GM12878 (cell line): Measurements from ENCODE around the gene IRAK4. TPM values are rescaled to one million over a fixed set of nuclear protein-coding genes. Genes with fewer than 3 reads are reported as not detected.

Source experiments
- ATAC-seq: fragments of 200-7000 bp; cut with Tn5 transposase; 3 replicates; pipeline ENCODE4 v1.9.1; 2020; ENCODE audit warnings: mild to moderate bottlenecking, moderate library complexity
- BruUV-seq: library from RNA; stranded (reverse); fragments of 400-500 nt; replicated peaks from 2 replicates; lab custom pipeline; 2021; lab: Mats Ljungman, UMichigan
- CTCF ChIA-PET: fragments of 300-600 bp; sonication (Branson Sonifier 250); formaldehyde crosslinking; extraction: SDS; loops from one replicate; lab custom pipeline; 2021; ENCODE audit warnings: inconsistent platforms; lab: Yijun Ruan, JAX
- POLR2A ChIA-PET: fragments of 350-600 bp; formaldehyde crosslinking; extraction: SDS; loops from one replicate; lab custom pipeline; 2021; ENCODE audit warnings: inconsistent platforms; lab: Charles Lee
- RAD21 ChIA-PET: fragments of 300-600 bp; sonication (Branson Sonifier 250); formaldehyde crosslinking; loops from one replicate; lab custom pipeline; 2023; ENCODE audit warnings: antibody characterized with exemption; ENCODE audit not compliant: unreplicated experiment; lab: Charles Lee
- SMC1A ChIA-PET: fragments of 300-600 bp; sonication (Branson Sonifier 250); formaldehyde crosslinking; loops from one replicate; lab custom pipeline; 2023; ENCODE audit not compliant: unreplicated experiment, uncharacterized antibody; lab: Charles Lee
- DNase-seq: peaks from one replicate; pipeline ENCODE4 v3.0.0-alpha.2; 2011; ENCODE audit warnings: low read depth, low spot score
- FAIRE-seq: peaks from 3 replicates; lab custom pipeline; 2011; peaks lifted over from hg19 to GRCh38; lab: Jason Lieb, UNC
- H2AFZ ChIP-seq: 2 replicates; pipeline ENCODE4 v1.6.0; 2011; ENCODE audit warnings: low read depth, low read length, control low read depth; ENCODE audit not compliant: control insufficient read depth
- H3K27ac ChIP-seq: 2 replicates; pipeline ENCODE4 v1.5.1; 2011; ENCODE audit warnings: control low read depth; ENCODE audit not compliant: control insufficient read depth, insufficient read depth
- H3K27me3 ChIP-seq, 2 experiments: replicated peaks in 1 of 2; 2 replicates each; pipeline versions ENCODE4 v1.6.0 to v1.6.1; 2011; ENCODE audit warnings: low read length in 1 of 2; ENCODE audit not compliant: control insufficient read depth in 2 of 2, insufficient read depth in 2 of 2
- H3K36me3 ChIP-seq, 2 experiments: 2 replicates each; pipeline ENCODE4 v1.5.1; 2011; ENCODE audit warnings: low read length in 1 of 2; ENCODE audit not compliant: control insufficient read depth in 2 of 2, insufficient read depth in 2 of 2
- H3K4me1 ChIP-seq: 2 replicates; pipeline ENCODE4 v1.6.1; 2011; ENCODE audit warnings: mild to moderate bottlenecking, low read length, moderate library complexity, mixed read lengths; ENCODE audit not compliant: control insufficient read depth, insufficient read depth
- H3K4me2 ChIP-seq: 2 replicates; pipeline ENCODE4 v1.6.0; 2011; ENCODE audit warnings: control low read depth; ENCODE audit not compliant: control insufficient read depth, insufficient read depth
- H3K4me3 ChIP-seq: fragments of 200-600 bp; sonication (generic); 2 replicates; pipeline ENCODE4 v1.5.1; 2016
- H3K79me2 ChIP-seq: 2 replicates; pipeline ENCODE4 v1.6.0; 2011; ENCODE audit warnings: low read length; ENCODE audit not compliant: control insufficient read depth, insufficient read depth
- H3K9ac ChIP-seq: 2 replicates; pipeline ENCODE4 v1.8.0; 2011; ENCODE audit warnings: low read length, control low read depth, mixed read lengths; ENCODE audit not compliant: control insufficient read depth, insufficient read depth
- H3K9me3 ChIP-seq: replicated peaks from 3 replicates; pipeline ENCODE4 v1.5.1; 2011; ENCODE audit warnings: mild to moderate bottlenecking, low read length; ENCODE audit not compliant: control insufficient read depth, insufficient read depth
- H4K20me1 ChIP-seq: 2 replicates; pipeline ENCODE4 v1.6.0; 2011; ENCODE audit not compliant: control insufficient read depth, insufficient read depth
- BACH1 ChIP-seq: fragments of 450-650 bp; IDR thresholded peaks from 2 replicates; pipeline ENCODE4 v1.6.1; 2017; ENCODE audit warnings: mild to moderate bottlenecking, borderline replicate concordance
- BRCA1 ChIP-seq: IDR thresholded peaks from 2 replicates; pipeline ENCODE4 v1.6.1; 2011; ENCODE audit warnings: low read depth, low read length, improper control_type of control experiment
- EZH2 ChIP-seq: IDR thresholded peaks from 2 replicates; pipeline ENCODE4 v1.6.1; 2012; ENCODE audit warnings: low read depth, mild to moderate bottlenecking, control low read depth, inconsistent platforms, low read length, borderline replicate concordance; ENCODE audit not compliant: control insufficient read depth
- HDGF ChIP-seq: fragments of 450-650 bp; IDR thresholded peaks from 2 replicates; pipeline ENCODE4 v1.6.1; 2016; ENCODE audit warnings: antibody characterized with exemption
- JUND ChIP-seq: IDR thresholded peaks from 2 replicates; pipeline ENCODE4 v1.6.1; 2012; ENCODE audit warnings: low read depth, mild to moderate bottlenecking, low read length, improper control_type of control experiment, moderate library complexity
- SPI1 ChIP-seq: IDR thresholded peaks from 2 replicates; pipeline ENCODE4 v1.6.1; 2011; ENCODE audit warnings: low read depth, mild to moderate bottlenecking, low read length, moderate library complexity, borderline replicate concordance; ENCODE audit not compliant: insufficient read depth
- TARDBP ChIP-seq: IDR thresholded peaks from 2 replicates; pipeline ENCODE4 v1.6.1; 2016; ENCODE audit warnings: borderline replicate concordance
- YBX1 ChIP-seq: fragments of 450-650 bp; IDR thresholded peaks from 2 replicates; pipeline ENCODE4 v1.6.1; 2016; ENCODE audit warnings: antibody characterized with exemption
- ZNF217 ChIP-seq: fragments of 450-650 bp; IDR thresholded peaks from 2 replicates; pipeline ENCODE4 v1.6.1; 2017; ENCODE audit warnings: antibody characterized with exemption, mild to moderate bottlenecking
- ZNF384 ChIP-seq: IDR thresholded peaks from 2 replicates; pipeline ENCODE4 v1.6.1; 2012; ENCODE audit warnings: low read depth, mild to moderate bottlenecking, low read length, improper control_type of control experiment, borderline replicate concordance
- ZNF622 ChIP-seq: fragments of 450-650 bp; IDR thresholded peaks from 2 replicates; pipeline ENCODE4 v1.6.1; 2017; ENCODE audit warnings: mild to moderate bottlenecking, inconsistent platforms
- in situ Hi-C: fragments of 300-500 bp; cut with MboI; formaldehyde crosslinking; loops from 9 replicates; pipeline ENCODE4 v1.14.3; 2018; ENCODE audit warnings: mixed read lengths
- intact Hi-C: fragments of 100-400 bp; cut with micrococcal nuclease; formaldehyde crosslinking; loops from one replicate; pipeline ENCODE4 v1.14.2; 2022; ENCODE audit not compliant: unreplicated experiment
- polyA plus RNA-seq, 11 experiments: library from polyadenylated mRNA; depleted of rRNA in 4 of 11; unstranded in 6 of 11; stranded (reverse) in 5 of 11; fragments of >200 nt; fragmentation: Nextera tagmentation in 4 of 11; fragmentation: Illumina TruSeq in 1 of 11; extraction: Ambion mirVana in 4 of 11; extraction: Trizol in 1 of 11; gene quantifications; 1 replicate in 1 of 11; 2 replicates in 10 of 11; pipeline versions ENCODE4 v1.2.1 to v1.2.3, GENCODE V29; 2011 to 2016; ENCODE audit warnings: inconsistent platforms in 2 of 11, missing spikeins in 2 of 11, low read depth in 1 of 11
- total RNA-seq, 4 experiments: library from RNA; depleted of rRNA in 3 of 4; stranded (reverse); fragments of >200 nt in 3 of 4; fragmentation: Illumina TruSeq in 1 of 4; extraction: Trizol in 1 of 4; gene quantifications; 2 replicates each; pipeline versions ENCODE4 v1.2.1 to v1.2.3, GENCODE V29; 2013 to 2021

Gene IRAK4
- total and polyA plus RNA-seq, 10 of the 15 experiments (the other 5 are each of a cell fraction or from before 2014, with no cell fraction given) = 7.9 to 46.8 (median 20.9) TPM

DNA sequence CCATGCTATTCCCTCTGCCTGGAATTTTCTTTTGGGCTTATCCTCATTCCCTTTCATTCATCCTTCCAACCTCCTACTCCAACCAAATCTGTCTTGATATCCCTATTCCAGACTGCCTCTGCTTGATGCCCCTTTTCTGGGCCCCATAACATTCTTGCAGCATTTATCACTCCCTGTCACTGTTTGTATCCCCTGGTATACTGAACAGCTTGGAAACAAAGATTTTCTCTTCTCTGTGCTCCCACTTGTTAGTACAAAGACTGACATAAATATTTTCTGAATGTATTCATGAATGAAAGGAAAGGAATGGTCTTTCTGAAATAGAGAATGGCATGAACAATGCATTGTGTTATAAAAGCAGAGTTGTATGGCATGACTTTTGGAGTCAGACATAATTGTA lies 7.5 kb downstream of the IRAK4 start:
- no peak overlapping the region for H3K9ac ChIP-seq
- ChIA-PET RAD21 (no interaction called here), CTCF (interaction anchor here (0.9 kb wide), 1 partner anchor 10 kb away, joined by 3 read pairs; no protein-coding TSS in a partner anchor), SMC1A (no interaction called here), POLR2A (no interaction called here)
- no peak overlapping the region for H3K4me2 ChIP-seq
- no peaks in the 10 kb centered on the region; the same call in 2 of the 3 replicates for H3K9me3 ChIP-seq
- DNase-seq = no peak
- H3K79me2 ChIP-seq = peaks cover 13% of the 10 kb centered on the region
- H4K20me1 ChIP-seq = no peaks in the 10 kb centered on the region
- H3K36me3 ChIP-seq = peaks cover 0 to 15% of the 10 kb centered on the region in 2 experiments; a peak in 1 of 4 replicates
- no peak for ATAC-seq
- H3K4me3 ChIP-seq = no peak overlapping the region
- no peak overlapping the region for H3K27ac ChIP-seq
- H3K4me1 ChIP-seq = 0 out of 2 replicates have a peak, but pooled peaks cover 4% of the 10 kb centered on the region
- intact Hi-C loops = no loop called here
- FAIRE-seq = no peak
- H3K27me3 ChIP-seq = no peaks in the 10 kb centered on the region
- in situ Hi-C loops = no loop called here
- TF ChIP-seq JUND = no peak
- no peak for TF ChIP-seq BACH1
- TF ChIP-seq YBX1 = no peak
- no peak for TF ChIP-seq TARDBP
- TF ChIP-seq ZNF217 = no peak
- no peak for TF ChIP-seq ZNF384
- TF ChIP-seq BRCA1 = no peak
- TF ChIP-seq ZNF622 = no peak
- no peak for TF ChIP-seq SPI1
- TF ChIP-seq EZH2 = no peak
- no peak for TF ChIP-seq HDGF
- no peak overlapping the region for H2AFZ ChIP-seq
- no TSS peak for BruUV-seq
